ENCODE measurements around the gene STK17A.

Gene STK17A

GRCh38 chr7:43647339-43647672, 64.4 kb downstream of the STK17A start (continued):
- TF ChIP-seq REPIN1 (tag by site-specific recombination; IDR thresholded peaks at IDR 0.05; ENCODE audit: low read depth) (no peak), ZBTB44 (tag by site-specific recombination; IDR thresholded peaks at IDR 0.05) (no peak), ZNF174 (tag by site-specific recombination; IDR thresholded peaks at IDR 0.05) (no peak), ZNF391 (tag by site-specific recombination; IDR thresholded peaks at IDR 0.05; ENCODE audit: borderline replicate concordance, low read depth) (no peak), ZNF184 (tag by site-specific recombination; IDR thresholded peaks at IDR 0.05) (no peak), ZNF221 (tag by site-specific recombination; IDR thresholded peaks at IDR 0.05; ENCODE audit: borderline replicate concordance) (no peak)

GRCh38 chr7:43647673-43648472, 65.0 kb downstream of the STK17A start:
- ChIA-PET POLR2A (interaction anchor here (2.2 kb wide), 1 partner anchor 65 kb away, joined by 11 read pairs; the partner anchor contains the start of gene STK17A), CTCF (interaction anchor here (0.9 kb wide), 1 partner anchor 52 kb away, joined by 4 read pairs; no protein-coding TSS in a partner anchor)
- Histone ChIP-seq H3K36me3 (ENCODE audit: control insufficient read depth in 2 of 2, insufficient read depth in 1 of 2, low read length in 2 of 2) (peaks cover 3 to 45% of the 10 kb centered on the region in 2 experiments; a peak in 2 of 3 replicates), H3K4me3 (ENCODE audit: low read depth, low read length) (no peak overlapping the region), H3K9me3 (ENCODE audit: control insufficient read depth, insufficient read depth, low read depth, low read length) (no peaks in the 10 kb centered on the region), H3K4me1 (ENCODE audit: control insufficient read depth, insufficient read depth, low read length) (0 out of 2 replicates have a peak, but pooled peaks cover 6% of the 10 kb centered on the region), H3K27ac (ENCODE audit: extremely low read depth, low read depth, low read length) (no peak overlapping the region)
- TF ChIP-seq ZNF324 (tag by site-specific recombination; IDR thresholded peaks at IDR 0.05) = peak; percentile 44; the same call in 1 of the 2 replicates
- TF ChIP-seq ZBTB21 (tag by site-specific recombination; IDR thresholded peaks at IDR 0.05) = 0 out of 2 replicates have a peak, but pooled peaks have one; percentile 26
- TF ChIP-seq ZNF449 (tag by site-specific recombination; IDR thresholded peaks at IDR 0.05) = peak; percentile 94
- peak; percentile 78 for TF ChIP-seq TSHZ1 (tag by site-specific recombination; IDR thresholded peaks at IDR 0.05; ENCODE audit: borderline replicate concordance)
- TF ChIP-seq ZNF518A (tag by site-specific recombination; conservative IDR thresholded peaks at IDR 0.05; ENCODE audit: low read depth) = no peak
- peak; percentile 87 for TF ChIP-seq ZNF600 (tag by site-specific recombination; IDR thresholded peaks at IDR 0.05)
- peak; percentile 95 for TF ChIP-seq SCRT2 (tag by site-specific recombination; IDR thresholded peaks at IDR 0.05)
- no peak for TF ChIP-seq ZBTB8A (tag by site-specific recombination; IDR thresholded peaks at IDR 0.05)
- peak; percentile 12; the same call in 1 of the 2 replicates for TF ChIP-seq SCRT1 (tag by site-specific recombination; IDR thresholded peaks at IDR 0.05; ENCODE audit: borderline replicate concordance)
- no peak for TF ChIP-seq ZNF692 (tag by site-specific recombination; IDR thresholded peaks at IDR 0.05)
- TF ChIP-seq ZNF366 (tag by site-specific recombination; conservative IDR thresholded peaks at IDR 0.05) = peak; percentile 53; the same call in 1 of the 2 replicates
- peak; percentile 94 for TF ChIP-seq ZEB2 (tag by site-specific recombination; IDR thresholded peaks at IDR 0.05)
- no peak for TF ChIP-seq ZBTB20 (tag by site-specific recombination; IDR thresholded peaks at IDR 0.05)
- TF ChIP-seq ELK4 (IDR thresholded peaks at IDR 0.05; ENCODE audit: borderline replicate concordance, low read depth, low read length) = no peak
